ENCODE results near the gene EDNRB.

DNA sequence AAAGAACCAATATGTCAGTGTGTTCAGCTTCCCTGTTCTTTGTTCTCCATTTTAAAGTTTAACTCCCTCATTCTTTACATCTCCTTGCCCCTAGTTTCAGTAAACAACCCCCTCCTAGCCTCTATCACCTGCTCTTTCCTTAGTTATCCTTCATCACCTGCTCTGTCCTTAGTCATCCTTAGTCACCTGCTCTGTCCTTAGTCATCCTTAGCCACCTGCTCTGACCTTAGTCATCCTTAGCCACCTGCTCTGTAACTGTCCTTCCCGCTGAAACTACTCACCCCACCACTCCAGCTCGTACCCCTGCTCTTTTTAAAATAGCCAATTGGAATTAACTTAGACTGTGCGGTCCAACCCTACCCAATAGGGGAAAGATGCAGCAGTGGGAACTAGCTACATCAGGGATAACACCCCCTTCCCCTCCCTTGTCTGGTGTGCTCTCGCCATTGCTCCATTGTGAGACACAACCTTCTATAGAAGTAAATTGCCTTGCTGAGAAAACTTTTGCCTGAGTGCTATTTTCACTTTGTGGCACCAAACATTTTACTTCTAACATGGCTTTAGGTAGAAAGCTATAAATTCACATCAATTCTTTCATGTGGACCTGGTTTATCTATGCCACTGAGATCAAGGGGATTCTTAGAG lies 16.2 kb downstream of the EDNRB start:
- TF ChIP-seq, protein P1, sequence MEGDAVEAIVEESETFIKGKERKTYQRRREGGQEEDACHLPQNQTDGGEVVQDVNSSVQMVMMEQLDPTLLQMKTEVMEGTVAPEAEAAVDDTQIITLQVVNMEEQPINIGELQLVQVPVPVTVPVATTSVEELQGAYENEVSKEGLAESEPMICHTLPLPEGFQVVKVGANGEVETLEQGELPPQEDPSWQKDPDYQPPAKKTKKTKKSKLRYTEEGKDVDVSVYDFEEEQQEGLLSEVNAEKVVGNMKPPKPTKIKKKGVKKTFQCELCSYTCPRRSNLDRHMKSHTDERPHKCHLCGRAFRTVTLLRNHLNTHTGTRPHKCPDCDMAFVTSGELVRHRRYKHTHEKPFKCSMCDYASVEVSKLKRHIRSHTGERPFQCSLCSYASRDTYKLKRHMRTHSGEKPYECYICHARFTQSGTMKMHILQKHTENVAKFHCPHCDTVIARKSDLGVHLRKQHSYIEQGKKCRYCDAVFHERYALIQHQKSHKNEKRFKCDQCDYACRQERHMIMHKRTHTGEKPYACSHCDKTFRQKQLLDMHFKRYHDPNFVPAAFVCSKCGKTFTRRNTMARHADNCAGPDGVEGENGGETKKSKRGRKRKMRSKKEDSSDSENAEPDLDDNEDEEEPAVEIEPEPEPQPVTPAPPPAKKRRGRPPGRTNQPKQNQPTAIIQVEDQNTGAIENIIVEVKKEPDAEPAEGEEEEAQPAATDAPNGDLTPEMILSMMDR (IDR thresholded peaks at IDR 0.05; ENCODE audit: low read depth, low read length, missing input control): no peak
- TF ChIP-seq RAD21 (IDR thresholded peaks at IDR 0.05) (no peak), SP1 (IDR thresholded peaks at IDR 0.05) (no peak), TAF1 (conservative IDR thresholded peaks at IDR 0.05) (no peak), FOXA1 (IDR thresholded peaks at IDR 0.05) (no peak), JUND (IDR thresholded peaks at IDR 0.05) (no peak)
- TF ChIP-seq, protein P2, sequence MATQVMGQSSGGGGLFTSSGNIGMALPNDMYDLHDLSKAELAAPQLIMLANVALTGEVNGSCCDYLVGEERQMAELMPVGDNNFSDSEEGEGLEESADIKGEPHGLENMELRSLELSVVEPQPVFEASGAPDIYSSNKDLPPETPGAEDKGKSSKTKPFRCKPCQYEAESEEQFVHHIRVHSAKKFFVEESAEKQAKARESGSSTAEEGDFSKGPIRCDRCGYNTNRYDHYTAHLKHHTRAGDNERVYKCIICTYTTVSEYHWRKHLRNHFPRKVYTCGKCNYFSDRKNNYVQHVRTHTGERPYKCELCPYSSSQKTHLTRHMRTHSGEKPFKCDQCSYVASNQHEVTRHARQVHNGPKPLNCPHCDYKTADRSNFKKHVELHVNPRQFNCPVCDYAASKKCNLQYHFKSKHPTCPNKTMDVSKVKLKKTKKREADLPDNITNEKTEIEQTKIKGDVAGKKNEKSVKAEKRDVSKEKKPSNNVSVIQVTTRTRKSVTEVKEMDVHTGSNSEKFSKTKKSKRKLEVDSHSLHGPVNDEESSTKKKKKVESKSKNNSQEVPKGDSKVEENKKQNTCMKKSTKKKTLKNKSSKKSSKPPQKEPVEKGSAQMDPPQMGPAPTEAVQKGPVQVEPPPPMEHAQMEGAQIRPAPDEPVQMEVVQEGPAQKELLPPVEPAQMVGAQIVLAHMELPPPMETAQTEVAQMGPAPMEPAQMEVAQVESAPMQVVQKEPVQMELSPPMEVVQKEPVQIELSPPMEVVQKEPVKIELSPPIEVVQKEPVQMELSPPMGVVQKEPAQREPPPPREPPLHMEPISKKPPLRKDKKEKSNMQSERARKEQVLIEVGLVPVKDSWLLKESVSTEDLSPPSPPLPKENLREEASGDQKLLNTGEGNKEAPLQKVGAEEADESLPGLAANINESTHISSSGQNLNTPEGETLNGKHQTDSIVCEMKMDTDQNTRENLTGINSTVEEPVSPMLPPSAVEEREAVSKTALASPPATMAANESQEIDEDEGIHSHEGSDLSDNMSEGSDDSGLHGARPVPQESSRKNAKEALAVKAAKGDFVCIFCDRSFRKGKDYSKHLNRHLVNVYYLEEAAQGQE (IDR thresholded peaks at IDR 0.05): no peak
- TF ChIP-seq, protein P3, sequence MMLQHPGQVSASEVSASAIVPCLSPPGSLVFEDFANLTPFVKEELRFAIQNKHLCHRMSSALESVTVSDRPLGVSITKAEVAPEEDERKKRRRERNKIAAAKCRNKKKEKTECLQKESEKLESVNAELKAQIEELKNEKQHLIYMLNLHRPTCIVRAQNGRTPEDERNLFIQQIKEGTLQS (IDR thresholded peaks at IDR 0.05): no peak

Data from liver (tissue), 3 donors.